HEK293T (cell line): ENCODE results near the gene TNIK.

Source experiments
- ARNT ChIP-seq: fragments of 450-650 bp; IDR thresholded peaks from 2 replicates; pipeline ENCODE4 v1.6.1; 2017; ENCODE audit warnings: mild to moderate bottlenecking
- BHLHE40 ChIP-seq: fragments of 450-650 bp; IDR thresholded peaks from 2 replicates; pipeline ENCODE4 v1.6.1; 2016; ENCODE audit warnings: mild to moderate bottlenecking, moderate library complexity, borderline replicate concordance
- FOXA1 ChIP-seq: fragments of 450-650 bp; IDR thresholded peaks from 2 replicates; pipeline ENCODE4 v1.6.1; 2016; ENCODE audit warnings: mild to moderate bottlenecking
- FOXK2 ChIP-seq: fragments of 450-650 bp; IDR thresholded peaks from 2 replicates; pipeline ENCODE4 v1.6.1; 2016; ENCODE audit warnings: mild to moderate bottlenecking
- FOXM1 ChIP-seq: fragments of 450-650 bp; IDR thresholded peaks from 2 replicates; pipeline ENCODE4 v1.6.1; 2017; ENCODE audit warnings: mild to moderate bottlenecking, borderline replicate concordance
- HDGF ChIP-seq: fragments of 450-650 bp; IDR thresholded peaks from 2 replicates; pipeline ENCODE4 v1.6.1; 2017; ENCODE audit warnings: antibody characterized with exemption, borderline replicate concordance
- L3MBTL2 ChIP-seq: fragments of 450-650 bp; conservative IDR thresholded peaks from 2 replicates; pipeline ENCODE4 v1.6.1; 2016; ENCODE audit warnings: mild to moderate bottlenecking
- LEF1 ChIP-seq: fragments of 450-650 bp; IDR thresholded peaks from 2 replicates; pipeline ENCODE4 v1.6.1; 2017; ENCODE audit warnings: mild to moderate bottlenecking, borderline replicate concordance
- NFRKB ChIP-seq: fragments of 450-650 bp; IDR thresholded peaks from 2 replicates; pipeline ENCODE4 v1.6.1; 2016; ENCODE audit warnings: mild to moderate bottlenecking, moderate library complexity
- SP1 ChIP-seq: fragments of 450-650 bp; IDR thresholded peaks from 2 replicates; pipeline ENCODE4 v1.6.1; 2017
- SUZ12 ChIP-seq: fragments of 450-650 bp; IDR thresholded peaks from 2 replicates; pipeline ENCODE4 v1.6.1; 2016; ENCODE audit warnings: mild to moderate bottlenecking
- TARDBP ChIP-seq: fragments of 450-650 bp; IDR thresholded peaks from 2 replicates; pipeline ENCODE4 v1.6.1; 2016
- ZNF384 ChIP-seq: fragments of 450-650 bp; IDR thresholded peaks from 2 replicates; pipeline ENCODE4 v1.6.1; 2016
- TF ChIP-seq, protein P1 (sequence below): fragments of 450-650 bp; IDR thresholded peaks from 2 replicates; pipeline ENCODE4 v1.6.1; 2016

DNA sequence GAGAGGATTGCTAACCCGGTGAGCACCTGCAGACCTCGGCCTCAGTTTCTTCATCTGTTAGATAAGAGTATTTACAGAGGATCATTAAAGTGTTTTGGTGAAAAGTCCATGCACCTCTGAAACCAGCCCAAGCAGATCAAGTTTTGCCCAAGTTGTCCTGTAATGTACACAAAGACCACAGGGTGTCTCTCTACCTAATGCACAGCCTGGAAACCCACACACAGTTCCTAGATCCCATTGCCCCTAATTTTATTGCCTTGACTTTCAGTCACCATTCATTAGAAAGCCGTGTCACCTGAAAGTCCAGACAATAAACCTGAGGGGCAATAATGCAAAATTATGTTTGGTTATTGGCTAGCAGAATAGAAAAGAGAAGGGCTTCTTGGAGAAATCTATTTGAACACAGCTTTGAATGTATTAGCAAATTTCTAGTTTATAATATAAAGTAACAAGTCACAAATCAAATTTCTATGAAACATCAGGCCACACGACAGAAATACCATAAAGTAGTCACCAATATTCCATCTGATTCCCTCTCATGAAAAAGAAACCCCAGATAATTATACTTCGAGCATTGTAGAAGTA, 272.4 kb downstream of the TNIK start:
- TF ChIP-seq ZNF384 (no peak), LEF1 (no peak), HDGF (no peak), NFRKB (no peak), FOXM1 (no peak), SUZ12 (no peak), FOXA1 (no peak), SP1 (no peak), ARNT (no peak), FOXK2 (no peak), TARDBP (no peak), BHLHE40 (no peak), L3MBTL2 (no peak)
- TF ChIP-seq, protein P1, sequence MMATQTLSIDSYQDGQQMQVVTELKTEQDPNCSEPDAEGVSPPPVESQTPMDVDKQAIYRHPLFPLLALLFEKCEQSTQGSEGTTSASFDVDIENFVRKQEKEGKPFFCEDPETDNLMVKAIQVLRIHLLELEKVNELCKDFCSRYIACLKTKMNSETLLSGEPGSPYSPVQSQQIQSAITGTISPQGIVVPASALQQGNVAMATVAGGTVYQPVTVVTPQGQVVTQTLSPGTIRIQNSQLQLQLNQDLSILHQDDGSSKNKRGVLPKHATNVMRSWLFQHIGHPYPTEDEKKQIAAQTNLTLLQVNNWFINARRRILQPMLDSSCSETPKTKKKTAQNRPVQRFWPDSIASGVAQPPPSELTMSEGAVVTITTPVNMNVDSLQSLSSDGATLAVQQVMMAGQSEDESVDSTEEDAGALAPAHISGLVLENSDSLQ = no peak
